Panc1 (cell line): ENCODE measurements around the gene OR11A1. TPM values are rescaled to one million over a fixed set of nuclear protein-coding genes. Genes with fewer than 3 reads are reported as not detected.

ENCODE experiments used
- ATAC-seq: fragments of 200-7000 bp; cut with Tn5 transposase; 2 replicates; pipeline ENCODE4 v1.9.1; 2020; ENCODE audit warnings: mild to moderate bottlenecking, moderate library complexity
- BruUV-seq: library from RNA; stranded (reverse); fragments of 400-500 nt; replicated peaks from 2 replicates; lab custom pipeline; 2021; lab: Mats Ljungman, UMichigan
- CTCF ChIA-PET: fragments of 300-600 bp; sonication (Branson Sonifier 250); formaldehyde crosslinking; loops from one replicate; lab custom pipeline; 2022; ENCODE audit warnings: antibody characterized with exemption; lab: Charles Lee
- POLR2A ChIA-PET: fragments of 300-600 bp; sonication (Branson Sonifier 250); formaldehyde crosslinking; loops from one replicate; lab custom pipeline; 2022; ENCODE audit warnings: antibody characterized with exemption; lab: Charles Lee
- DNase-seq: peaks from one replicate; pipeline ENCODE4 v3.0.0-alpha.2; 2010; ENCODE audit warnings: low read depth, low spot score
- H3K27ac ChIP-seq: 2 replicates; pipeline ENCODE4 v1.5.1; 2011; ENCODE audit warnings: mild to moderate bottlenecking, low read length, inconsistent platforms
- H3K27me3 ChIP-seq: fragments of 200-500 bp; sonication (Bioruptor generic); 2 replicates; pipeline ENCODE4 v1.6.0; 2014; ENCODE audit warnings: low read length, inconsistent platforms; ENCODE audit not compliant: control insufficient read depth, insufficient read depth
- H3K36me3 ChIP-seq: fragments of 200-500 bp; sonication (Bioruptor generic); 2 replicates; pipeline ENCODE4 v1.5.1; 2014; ENCODE audit warnings: inconsistent platforms, mild to moderate bottlenecking, low read length, moderate library complexity; ENCODE audit not compliant: control insufficient read depth, insufficient read depth
- H3K4me1 ChIP-seq: 2 replicates; pipeline ENCODE4 v1.5.1; 2011; ENCODE audit warnings: inconsistent platforms, mild to moderate bottlenecking, low read length, moderate library complexity; ENCODE audit not compliant: control insufficient read depth, insufficient read depth
- H3K4me3 ChIP-seq, 2 experiments: 2 replicates each; pipeline ENCODE4 v1.5.1; 2011 to 2012; ENCODE audit warnings: low read depth in 2 of 2, low read length in 2 of 2, mild to moderate bottlenecking in 2 of 2, inconsistent platforms in 1 of 2, moderate library complexity in 1 of 2
- H3K9me3 ChIP-seq: fragments of 200-500 bp; sonication (Bioruptor generic); 2 replicates; pipeline ENCODE4 v1.5.1; 2014; ENCODE audit warnings: low read depth, mild to moderate bottlenecking, inconsistent platforms, low read length, moderate library complexity; ENCODE audit not compliant: control insufficient read depth, insufficient read depth
- CTCF ChIP-seq: fragments of 450-650 bp; IDR thresholded peaks from 2 replicates; pipeline ENCODE4 v1.5.1; 2017; ENCODE audit warnings: mild to moderate bottlenecking
- POLR2AphosphoS5 ChIP-seq: IDR thresholded peaks from 2 replicates; pipeline ENCODE4 v1.6.1; 2012; ENCODE audit warnings: mild to moderate bottlenecking, low read depth, low read length, moderate library complexity
- REST ChIP-seq, 2 experiments: IDR thresholded peaks; 2 replicates each; pipeline ENCODE4 v1.6.1; 2011 to 2012; ENCODE audit warnings: low read depth in 2 of 2, control low read depth in 1 of 2, low read length in 1 of 2, mild to moderate bottlenecking in 1 of 2, moderate library complexity in 1 of 2; ENCODE audit not compliant: insufficient read depth in 1 of 2
- SIN3A ChIP-seq: IDR thresholded peaks from 2 replicates; pipeline ENCODE4 v1.6.1; 2012; ENCODE audit warnings: low read depth, mild to moderate bottlenecking, low read length, moderate library complexity, borderline replicate concordance; ENCODE audit not compliant: insufficient read depth
- TCF7L2 ChIP-seq: IDR thresholded peaks from 2 replicates; pipeline ENCODE4 v1.6.1; 2011; ENCODE audit warnings: mild to moderate bottlenecking, low read depth, low read length, inconsistent platforms
- in situ Hi-C: cut with HindIII; loops from 2 replicates; pipeline ENCODE4 v1.10.0; 2016; ENCODE audit warnings: low sequenced_read_pairs, low pct_unique_long_range_greater_than_20kb
- intact Hi-C: fragments of 100-400 bp; cut with micrococcal nuclease; formaldehyde crosslinking; loops from one replicate; pipeline ENCODE4 v1.10.0; 2022; ENCODE audit not compliant: unreplicated experiment
- total RNA-seq: library from RNA; stranded (reverse); gene quantifications from one replicate; pipeline ENCODE4 v1.2.1, GENCODE V29; 2021; ENCODE audit not compliant: unreplicated experiment

OR11A1 gene
- total RNA-seq, 1 experiment from 2014 or later: not detected

GRCh38 chr6:29461021-29461814, 4.3 kb upstream of the OR11A1 start:
- no peak overlapping the region for H3K4me3 ChIP-seq
- ChIA-PET POLR2A (no interaction called here), CTCF (no interaction called here)
- no TSS peak for BruUV-seq
- TF ChIP-seq POLR2AphosphoS5 (no peak), CTCF (no peak)
- H3K36me3 ChIP-seq: no peaks in the 10 kb centered on the region
- DNase-seq (no peak), ATAC-seq (no peak)
- H3K27ac ChIP-seq: no peak overlapping the region
- intact Hi-C loops: no loop called here
- H3K27me3 ChIP-seq: peaks cover 7% of the 10 kb centered on the region
- H3K9me3 ChIP-seq: no peaks in the 10 kb centered on the region
- in situ Hi-C loops: no loop called here
- no peaks in the 10 kb centered on the region for H3K4me1 ChIP-seq

DNA sequence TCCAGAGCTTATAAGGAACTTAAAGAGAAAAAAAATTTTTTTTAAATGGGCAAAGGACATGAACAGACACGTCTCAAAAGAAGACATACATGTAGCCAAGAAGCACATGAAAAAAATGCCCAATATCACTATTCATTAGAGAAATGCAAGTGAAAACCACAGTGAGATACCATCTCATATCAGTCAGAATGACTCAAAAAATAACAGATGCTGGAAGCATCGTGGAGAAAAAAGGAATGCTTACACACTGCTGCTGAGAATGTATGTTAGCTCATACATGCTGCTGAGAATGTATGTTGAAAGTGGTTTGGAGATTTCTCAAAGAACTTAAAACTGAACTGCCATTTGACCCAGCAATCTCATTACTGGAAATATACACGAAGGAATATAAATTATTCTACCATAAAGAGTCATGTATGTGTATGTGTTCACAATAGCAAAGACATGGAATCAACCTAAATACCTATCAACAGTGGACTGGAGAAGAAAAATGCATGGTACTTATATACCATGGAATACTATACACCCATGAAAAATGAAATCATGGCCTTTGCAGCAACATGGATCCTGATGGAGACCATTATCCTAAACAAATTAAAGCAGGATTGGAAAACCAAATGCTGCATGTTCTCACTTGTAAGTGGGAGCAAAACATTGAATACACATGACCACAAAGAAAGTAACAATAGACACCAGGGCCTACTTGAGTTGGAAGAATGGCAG, 5.2 kb downstream of the OR11A1 start:
- H3K4me1 ChIP-seq: no peaks in the 10 kb centered on the region
- ChIA-PET POLR2A (interaction anchor here (0.6 kb wide), 1 partner anchor 37 kb away, joined by 3 read pairs; no protein-coding TSS in a partner anchor), CTCF (no interaction called here)
- DNase-seq (no peak), ATAC-seq (no peak)
- intact Hi-C loops: no loop called here
- TF ChIP-seq SIN3A: no peak
- in situ Hi-C loops: no loop called here
- no peaks in the 10 kb centered on the region; the same call in 1 of the 2 replicates for H3K27me3 ChIP-seq
- no peaks in the 10 kb centered on the region for H3K9me3 ChIP-seq
- no peak overlapping the region for H3K27ac ChIP-seq
- no peak overlapping the region for H3K4me3 ChIP-seq
- no peaks in the 10 kb centered on the region for H3K36me3 ChIP-seq
- BruUV-seq: no TSS peak

- ATAC-seq: no peak
- POLR2A ChIA-PET: no interaction called here
Observed at GRCh38 chr6:29447670-29448069, 9.2 kb downstream of the OR11A1 start.

More at GRCh38 chr6:29447670-29448069, 9.2 kb downstream of the OR11A1 start:
- Histone ChIP-seq H3K4me1 (no peaks in the 10 kb centered on the region), H3K9me3 (no peaks in the 10 kb centered on the region), H3K36me3 (no peaks in the 10 kb centered on the region), H3K27ac (no peak overlapping the region), H3K4me3 (no peak overlapping the region), H3K27me3 (no peaks in the 10 kb centered on the region; the same call in 1 of the 2 replicates)
- intact Hi-C loops (no loop called here), in situ Hi-C loops (no loop called here)
- CTCF ChIA-PET: interaction anchor here (0.6 kb wide), 1 partner anchor 566 kb away, joined by 4 read pairs; no protein-coding TSS in a partner anchor
- DNase-seq: no peak
- BruUV-seq: no TSS peak
- TF ChIP-seq TCF7L2 (no peak), CTCF (no peak), REST (IDR thresholded peaks at IDR 0.05; ENCODE audit: insufficient read depth in 1 of 2, low read depth in 2 of 2, low read length in 1 of 2) (no peak), SIN3A (no peak), POLR2AphosphoS5 (no peak)
